Neural crest cell (in vitro differentiated cells): ENCODE data around the gene ITPKC. TPM values are rescaled to one million over a fixed set of nuclear protein-coding genes. Genes with fewer than 3 reads are reported as not detected.
"Not testable (repeated sequence)": the region's sequence is repeated elsewhere in the genome, so short reads cannot be mapped to it uniquely, and the experiment has no call there.

Experiments
- DNase-seq: peaks from one replicate; pipeline ENCODE4 v3.0.0; 2021; ENCODE audit warnings: low read depth, mixed read lengths, low spot score
- H3K27ac Mint-ChIP-seq: one replicate; pipeline ENCODE4 v1.8.0; 2021; ENCODE audit warnings: mild to moderate bottlenecking, mixed read lengths; ENCODE audit not compliant: unreplicated experiment
- H3K27me3 Mint-ChIP-seq: 2 replicates; pipeline ENCODE4 v1.8.0; 2021; ENCODE audit warnings: low read depth, mild to moderate bottlenecking, mixed read lengths
- H3K36me3 Mint-ChIP-seq: 2 replicates; pipeline ENCODE4 v1.8.0; 2021; ENCODE audit warnings: low read depth, mild to moderate bottlenecking, mixed read lengths
- H3K4me1 Mint-ChIP-seq: 2 replicates; pipeline ENCODE4 v1.8.0; 2021; ENCODE audit warnings: mixed read lengths
- H3K4me3 Mint-ChIP-seq: one replicate; pipeline ENCODE4 v1.8.0; 2021; ENCODE audit warnings: mild to moderate bottlenecking, mixed read lengths
- H3K9me3 Mint-ChIP-seq: 2 replicates; pipeline ENCODE4 v1.8.0; 2021; ENCODE audit warnings: mixed read lengths
- CTCF ChIP-seq: fragments of 200-600 bp; sonication (generic); conservative IDR thresholded peaks from 2 replicates; pipeline ENCODE4 v1.5.0; 2021; ENCODE audit warnings: antibody characterized with exemption, mild to moderate bottlenecking
- total RNA-seq: library from RNA; stranded (reverse); gene quantifications from 2 replicates; pipeline ENCODE4 v1.2.1, GENCODE V29; 2021

The ITPKC gene
- total RNA-seq, 1 donor from 2014 or later, result 13.9 TPM

- Mint-ChIP-seq H3K4me1 (peaks cover 42% of the 10 kb centered on the region), H3K4me3 (peak overlapping the region; percentile 29), H3K27ac (peak overlapping the region; percentile 36), H3K36me3 (peaks cover 3% of the 10 kb centered on the region), H3K9me3 (no peaks in the 10 kb centered on the region), H3K27me3 (no peaks in the 10 kb centered on the region)
- DNase-seq, result no peak
- no peak for TF ChIP-seq CTCF
These were observed 5.2 kb downstream of the ITPKC start for GRCh38 chr19:40721936-40722661.

- no peak for TF ChIP-seq CTCF
- no peak for DNase-seq
- H3K27ac Mint-ChIP-seq, result no peak overlapping the region
- H3K4me1 Mint-ChIP-seq, result peaks cover 29% of the 10 kb centered on the region
- no peaks in the 10 kb centered on the region for H3K9me3 Mint-ChIP-seq
- H3K27me3 Mint-ChIP-seq, result no peaks in the 10 kb centered on the region
- peaks cover 5% of the 10 kb centered on the region for H3K36me3 Mint-ChIP-seq
- H3K4me3 Mint-ChIP-seq, result peak overlapping the region; percentile 19
These were observed 6.8 kb downstream of the ITPKC start for GRCh38 chr19:40723661-40724254.

GRCh38 chr19:40724315-40724714, 7.4 kb downstream of the ITPKC start:
- Mint-ChIP-seq H3K36me3 (peaks cover 5% of the 10 kb centered on the region), H3K9me3 (no peaks in the 10 kb centered on the region), H3K4me3 (no peak overlapping the region), H3K27me3 (no peaks in the 10 kb centered on the region), H3K27ac (no peak overlapping the region), H3K4me1 (peaks cover 25% of the 10 kb centered on the region)
- no peak for TF ChIP-seq CTCF
- DNase-seq, result no peak

- H3K9me3 Mint-ChIP-seq, result no peaks in the 10 kb centered on the region
- peak overlapping the region; percentile 35 for H3K27ac Mint-ChIP-seq
- H3K36me3 Mint-ChIP-seq, result peaks cover 5% of the 10 kb centered on the region
- no peak for DNase-seq
- TF ChIP-seq CTCF, result no peak
- H3K4me1 Mint-ChIP-seq, result peaks cover 19% of the 10 kb centered on the region
- no peaks in the 10 kb centered on the region for H3K27me3 Mint-ChIP-seq
- no peak overlapping the region for H3K4me3 Mint-ChIP-seq
These were observed 7.9 kb downstream of the ITPKC start for GRCh38 chr19:40724855-40725254.

GRCh38 chr19:40726279-40726678, 9.4 kb downstream of the ITPKC start:
- no peak for TF ChIP-seq CTCF
- Mint-ChIP-seq H3K27ac (no peak overlapping the region), H3K4me3 (peak overlapping the region; percentile 19), H3K4me1 (peaks cover 7% of the 10 kb centered on the region), H3K9me3 (no peaks in the 10 kb centered on the region), H3K27me3 (no peaks in the 10 kb centered on the region), H3K36me3 (peaks cover 5% of the 10 kb centered on the region)
- no peak for DNase-seq

- H3K9me3 Mint-ChIP-seq, H3K27me3 Mint-ChIP-seq, H3K36me3 Mint-ChIP-seq, H3K27ac Mint-ChIP-seq, H3K4me1 Mint-ChIP-seq, H3K4me3 Mint-ChIP-seq, DNase-seq: not testable (repeated sequence)
These were observed 13.2 kb downstream of the ITPKC start for GRCh38 chr19:40730065-40730464.

- not testable (repeated sequence) for H3K27me3 Mint-ChIP-seq, H3K27ac Mint-ChIP-seq, H3K4me3 Mint-ChIP-seq, H3K4me1 Mint-ChIP-seq, DNase-seq, H3K9me3 Mint-ChIP-seq
- H3K36me3 Mint-ChIP-seq, result peaks cover 11% of the 10 kb centered on the region
These were observed 15.4 kb downstream of the ITPKC start for GRCh38 chr19:40732304-40732703.
